ENCODE measurements around the gene CHD2.
A peak's percentile ranks its signal among the peaks of the same experiment; 100 is the strongest.
"Not testable (repeated sequence)": the region's sequence is repeated elsewhere in the genome, so short reads cannot be mapped to it uniquely, and the experiment has no call there.

Gene CHD2

DNA sequence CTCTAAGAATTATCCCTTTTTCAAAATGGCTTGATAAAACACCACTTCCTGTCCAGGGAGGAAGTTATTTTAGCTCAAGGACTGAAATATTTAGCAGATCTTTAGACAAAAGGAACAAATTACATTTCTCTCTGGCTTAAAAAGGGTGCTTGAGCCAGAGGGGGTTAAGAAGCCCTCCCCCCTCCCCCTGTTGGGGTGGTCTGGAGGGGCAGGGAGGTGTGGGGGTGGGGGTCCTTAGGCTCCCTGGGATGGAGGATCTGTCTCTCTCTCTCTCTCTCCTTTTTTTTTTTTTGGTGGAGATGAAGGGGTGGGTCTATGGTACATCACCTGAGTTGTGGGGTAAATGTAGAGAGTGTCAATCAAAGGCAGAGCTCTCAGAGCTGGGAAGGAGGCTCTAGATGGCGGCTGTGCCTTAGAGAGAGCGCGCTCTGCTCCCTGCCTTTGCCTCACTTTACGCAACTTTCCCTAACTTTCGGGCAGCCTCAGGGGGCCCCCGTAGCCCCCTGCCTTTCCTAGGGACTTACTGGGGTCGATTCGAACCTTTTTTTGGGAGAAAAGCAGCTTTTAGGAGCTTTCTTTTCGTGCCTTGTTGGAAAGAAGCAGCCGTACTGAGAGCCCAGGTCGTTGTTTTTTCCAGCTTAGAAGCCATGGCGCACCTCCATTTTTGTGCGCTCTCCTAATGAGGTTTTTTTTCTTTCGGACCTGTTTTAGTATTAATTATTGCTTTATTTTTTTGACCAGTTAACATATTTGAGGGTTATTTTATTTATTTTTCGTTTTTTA, at the start of gene CHD2:
Gene CHD2, plus strand, starts transcription at position 377 of the 783 bp plus-strand sequence. CDS start 914 bp downstream, outside the sequence.
- peak; percentile 74 to 82 for DNase-seq

- DNase-seq: no peak
Observed at GRCh38 chr15:92853222-92853621, 46.9 kb upstream of the CHD2 start.

DNA sequence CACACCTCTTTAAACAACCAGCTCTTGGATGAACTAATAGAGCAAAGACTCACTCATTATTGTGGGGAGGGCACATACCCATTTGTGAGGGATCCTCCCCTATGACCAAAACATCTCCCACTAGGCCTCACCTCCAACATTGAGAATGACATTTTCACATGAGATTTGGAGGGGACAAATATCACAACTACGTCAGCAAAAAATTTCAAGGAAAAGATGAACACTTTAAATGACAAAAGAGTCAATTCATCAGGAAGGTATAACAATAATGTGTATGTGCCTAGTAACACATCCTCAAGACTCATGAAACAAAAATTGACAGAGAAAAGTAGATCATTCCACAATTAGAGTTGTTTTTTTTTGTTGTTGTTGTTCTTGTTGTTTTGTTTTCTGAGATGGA, 38.4 kb upstream of the CHD2 start:
- no peak for DNase-seq

DNA sequence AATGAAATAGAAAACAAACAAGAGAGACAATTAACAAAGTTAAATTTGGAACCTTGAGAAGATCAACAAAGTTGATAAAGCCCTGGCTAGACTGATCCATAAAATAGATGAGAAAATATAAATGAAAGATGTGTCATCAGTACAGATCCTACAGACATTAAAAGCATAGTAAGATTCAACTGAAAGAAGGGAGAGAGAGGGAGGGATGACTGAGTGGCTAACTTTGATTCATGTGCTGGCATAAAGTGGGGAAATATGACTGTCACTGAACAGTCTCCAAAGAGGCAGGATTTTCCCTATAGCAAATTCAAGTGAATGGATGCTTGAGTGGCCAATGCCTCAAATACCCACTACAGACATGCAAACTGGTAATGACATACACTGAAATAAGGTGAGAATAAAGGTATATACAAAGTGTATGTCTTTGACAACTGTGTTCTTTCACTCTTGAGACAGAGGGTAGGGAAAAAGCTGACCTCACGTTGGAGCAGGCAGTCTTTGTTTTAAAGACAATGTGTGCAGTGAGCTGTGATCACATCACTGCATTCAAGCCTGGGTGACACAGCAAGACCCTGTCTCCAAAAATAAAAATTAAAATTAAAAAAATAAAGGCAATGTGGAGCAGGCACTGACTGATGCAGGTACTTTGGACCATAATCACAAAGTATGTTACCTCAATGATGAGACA, 35.9 kb upstream of the CHD2 start:
- no peak for DNase-seq

GRCh38 chr15:92869263-92869940, 30.7 kb upstream of the CHD2 start:
- DNase-seq: no peak

DNA sequence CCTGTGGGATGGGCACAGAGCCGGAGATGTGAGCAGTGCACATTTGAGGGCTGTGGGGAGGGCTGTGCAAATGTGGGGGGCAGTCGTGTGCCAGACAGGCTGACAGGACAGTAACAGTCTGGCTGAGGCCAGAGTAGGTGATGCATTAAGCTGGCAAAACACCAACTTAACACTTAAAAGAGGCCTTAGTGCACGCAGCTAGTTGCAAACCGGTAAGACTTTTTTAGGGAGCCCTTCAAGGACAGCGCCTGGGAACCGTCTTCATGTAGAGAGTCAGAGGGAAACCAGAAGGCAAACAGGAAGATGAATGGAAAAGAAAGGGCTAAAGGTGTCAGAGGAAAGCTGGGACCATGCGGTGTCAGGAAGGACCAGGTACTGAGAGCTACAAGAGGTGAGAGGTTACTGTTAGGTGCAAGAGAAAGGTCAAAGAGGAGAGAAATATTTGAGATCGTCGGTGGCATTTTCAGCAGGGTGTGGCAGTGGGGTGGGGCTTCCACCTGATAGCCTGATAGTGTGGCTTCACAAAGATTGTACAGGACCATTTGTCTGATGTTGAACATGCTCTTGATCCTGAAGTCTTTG, 30.0 kb upstream of the CHD2 start:
- no peak for DNase-seq

DNA sequence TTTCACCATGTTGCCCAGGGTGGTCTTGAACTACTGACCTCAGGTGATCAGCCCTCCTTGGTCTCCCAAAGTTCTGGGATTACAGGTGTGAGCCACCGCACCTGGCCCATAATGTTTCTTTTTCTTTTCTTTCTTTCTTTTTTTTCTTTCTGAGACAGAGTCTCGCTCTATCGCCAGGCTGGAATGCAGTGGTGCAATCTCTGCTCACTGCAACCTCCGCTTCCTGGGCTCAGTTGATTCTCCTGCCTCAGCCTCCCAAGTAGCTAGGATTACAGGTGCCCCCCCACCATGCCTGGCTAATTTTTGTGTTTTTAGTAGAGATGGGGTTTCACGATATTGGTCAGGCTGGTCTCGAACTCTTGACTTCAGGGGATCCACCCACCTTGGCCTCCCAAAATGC, 27.2 kb upstream of the CHD2 start:
- DNase-seq: not testable (repeated sequence)

DNA sequence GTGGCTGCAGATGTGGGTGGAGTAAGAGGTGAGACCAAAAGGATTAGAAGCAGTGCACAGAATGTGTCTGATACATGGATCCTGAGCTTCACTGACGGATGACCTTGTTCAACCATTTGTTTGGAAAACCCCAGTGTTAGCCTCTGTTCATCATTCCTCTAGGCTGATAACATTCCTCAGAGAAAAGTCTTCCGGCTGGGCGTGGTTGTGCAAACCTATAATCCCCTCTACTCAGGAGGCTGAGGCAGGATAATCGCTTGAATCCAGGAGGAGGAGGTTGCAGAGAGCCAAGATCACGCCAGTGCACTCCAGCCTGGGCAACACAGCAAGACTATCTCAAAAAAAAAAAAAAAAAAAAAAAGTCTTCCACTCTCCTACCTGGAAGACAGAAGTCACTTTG, 23.1 kb upstream of the CHD2 start:
- no peak for DNase-seq

- no peak for DNase-seq
Observed at GRCh38 chr15:92877416-92877815, 22.7 kb upstream of the CHD2 start.

DNA sequence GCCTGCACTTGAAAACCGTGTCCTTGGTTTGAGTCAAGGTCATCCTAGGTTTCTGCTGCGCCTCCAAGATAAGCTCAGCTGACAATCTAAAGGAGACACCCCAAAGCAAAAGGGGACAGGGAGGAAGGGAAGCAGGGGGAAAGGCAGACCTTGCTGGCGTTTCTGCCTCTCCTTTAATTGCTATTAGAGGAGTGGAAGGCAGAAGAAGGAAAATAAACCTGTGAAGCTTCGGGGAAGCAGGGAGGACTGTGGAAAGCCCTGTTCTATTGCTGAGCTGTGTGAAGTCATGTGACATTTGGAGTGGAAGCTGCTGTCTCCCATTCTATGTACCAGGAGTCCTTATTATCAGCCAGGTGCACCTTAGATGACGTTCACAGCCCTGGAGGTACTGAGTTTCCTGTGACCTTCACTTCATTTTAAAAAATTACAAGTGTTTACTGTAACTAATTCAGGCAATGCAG, 21.5 kb upstream of the CHD2 start:
- no peak for DNase-seq

- no peak for DNase-seq
Observed at GRCh38 chr15:92879949-92880725, 20.0 kb upstream of the CHD2 start.

- no peak for DNase-seq
Observed at GRCh38 chr15:92880796-92881195, 19.3 kb upstream of the CHD2 start.

DNA sequence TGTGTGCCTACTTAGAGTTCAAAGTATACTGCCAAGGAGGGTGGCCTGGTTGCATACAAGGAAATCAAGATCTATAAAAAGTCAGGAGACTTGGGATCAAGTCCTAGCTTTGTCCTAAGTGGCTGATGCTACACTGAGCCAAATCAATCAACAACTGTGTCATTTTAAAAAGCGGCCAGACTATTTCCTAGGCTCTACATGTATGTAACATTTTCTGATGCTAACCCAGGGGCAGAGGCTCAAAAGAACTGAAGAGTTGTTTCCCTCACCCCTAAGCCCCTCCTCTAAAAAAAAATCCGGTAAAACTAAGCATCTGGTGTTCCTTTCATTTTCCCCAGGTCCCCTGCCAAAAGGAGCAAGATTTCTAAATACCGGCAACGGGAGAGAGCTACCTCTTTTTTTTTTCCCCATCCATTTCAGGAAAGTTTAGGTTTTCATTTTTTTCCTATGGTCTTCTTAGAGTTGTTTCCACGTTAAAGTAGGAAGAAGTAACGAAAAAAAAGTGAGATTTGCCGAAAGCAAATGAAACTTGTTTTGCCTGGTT, 18.8 kb upstream of the CHD2 start:
- DNase-seq: peak in 1 of 2 donors; percentile 12

GRCh38 chr15:92881802-92882696, 18.1 kb upstream of the CHD2 start:
- peak; percentile 100 for DNase-seq

GRCh38 chr15:92882697-92883162, 17.4 kb upstream of the CHD2 start:
- DNase-seq: no peak

DNA sequence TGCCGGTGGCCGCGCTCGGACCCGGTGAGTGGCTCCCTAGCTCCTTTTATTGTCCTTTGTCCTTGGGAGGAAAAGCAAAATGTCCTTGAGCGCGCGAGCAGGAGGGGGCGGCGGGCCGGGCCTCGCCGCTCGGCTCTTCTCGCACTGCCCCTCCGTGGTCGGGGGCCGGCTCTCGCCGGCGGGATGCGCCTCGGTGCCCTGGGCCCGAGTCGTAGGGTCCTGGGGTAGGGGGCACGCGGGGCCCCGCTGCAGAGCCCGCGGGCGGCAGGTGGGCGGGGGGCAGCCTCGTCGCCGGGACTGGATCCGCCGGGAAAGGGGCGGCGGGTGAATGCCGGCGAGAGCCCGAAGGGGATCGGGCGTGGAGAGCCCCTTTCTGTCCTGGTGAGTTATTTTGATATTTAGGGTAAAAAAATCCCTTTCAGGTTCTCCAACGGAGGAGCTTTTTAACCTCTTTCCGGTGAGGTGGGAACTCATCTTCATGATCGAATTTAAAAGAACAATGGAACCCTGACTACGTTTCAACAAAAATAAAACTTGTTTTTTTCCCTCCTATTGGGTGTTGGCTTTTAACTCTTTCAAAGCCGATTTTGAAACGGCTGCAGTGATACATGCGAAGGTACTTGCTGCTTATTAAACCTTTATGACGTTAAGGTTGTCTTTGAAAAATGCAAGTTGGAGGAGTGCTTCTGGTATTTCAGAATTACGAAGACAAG, 16.8 kb upstream of the CHD2 start:
- peak; percentile 79 to 87 for DNase-seq

GRCh38 chr15:92883876-92884435, 16.2 kb upstream of the CHD2 start:
- DNase-seq: peak in 1 of 2 donors; percentile 38

GRCh38 chr15:92884436-92885223, 15.5 kb upstream of the CHD2 start:
- DNase-seq: peak; percentile 43 to 59
